Measurements from ENCODE around the gene GABARAPL2.
A peak's percentile ranks its signal among the peaks of the same experiment; 100 is the strongest.

Gene GABARAPL2

DNA sequence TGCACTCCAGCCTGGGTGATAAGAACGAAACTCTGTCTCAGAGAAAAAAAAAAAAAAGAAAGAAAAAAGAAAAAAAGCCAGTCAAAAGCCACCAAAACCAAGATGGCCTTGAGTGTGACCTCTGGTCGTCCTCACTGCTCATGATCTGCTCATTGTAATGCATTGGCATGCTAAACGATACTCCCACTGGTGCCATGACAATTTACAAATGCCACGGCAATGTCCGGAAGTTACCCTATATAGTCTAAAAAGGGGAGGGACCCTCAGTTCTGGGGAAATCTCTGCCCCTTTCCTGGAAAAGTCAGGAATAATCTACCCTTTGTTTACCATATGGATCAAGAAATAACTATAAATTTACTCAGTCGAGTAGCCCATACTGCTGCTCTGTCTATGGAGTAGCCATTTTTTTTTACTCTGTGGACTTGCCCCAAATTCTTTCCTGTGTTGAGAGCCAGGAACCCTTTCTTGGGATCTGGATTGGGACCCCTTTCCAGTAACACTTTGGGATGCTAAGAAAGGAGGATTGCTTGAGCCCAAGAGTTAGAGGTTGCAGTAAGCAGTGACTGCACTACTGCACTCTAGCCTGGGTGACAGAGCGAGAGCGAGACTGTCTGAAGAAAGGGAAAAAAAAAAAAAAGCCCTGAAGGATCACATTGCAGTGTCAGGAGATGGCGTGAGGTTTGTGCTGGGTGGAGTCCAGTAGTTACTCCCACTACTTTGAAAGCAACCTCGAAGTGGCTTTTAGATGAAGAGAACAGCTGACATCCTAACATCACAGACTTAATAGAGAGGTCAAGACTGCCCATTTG is 6.4 kb upstream of the GABARAPL2 start:
- 0 out of 2 replicates have a peak, but pooled peaks cover 1% of the 10 kb centered on the region for H3K27me3 ChIP-seq (ENCODE audit: low read length)
- no peak overlapping the region for H2AFZ ChIP-seq (ENCODE audit: low read depth, low read length, severe bottlenecking)
- no peak overlapping the region for H3K4me2 ChIP-seq (ENCODE audit: low read depth, low read length, poor library complexity, severe bottlenecking)
- TF ChIP-seq, protein P1, sequence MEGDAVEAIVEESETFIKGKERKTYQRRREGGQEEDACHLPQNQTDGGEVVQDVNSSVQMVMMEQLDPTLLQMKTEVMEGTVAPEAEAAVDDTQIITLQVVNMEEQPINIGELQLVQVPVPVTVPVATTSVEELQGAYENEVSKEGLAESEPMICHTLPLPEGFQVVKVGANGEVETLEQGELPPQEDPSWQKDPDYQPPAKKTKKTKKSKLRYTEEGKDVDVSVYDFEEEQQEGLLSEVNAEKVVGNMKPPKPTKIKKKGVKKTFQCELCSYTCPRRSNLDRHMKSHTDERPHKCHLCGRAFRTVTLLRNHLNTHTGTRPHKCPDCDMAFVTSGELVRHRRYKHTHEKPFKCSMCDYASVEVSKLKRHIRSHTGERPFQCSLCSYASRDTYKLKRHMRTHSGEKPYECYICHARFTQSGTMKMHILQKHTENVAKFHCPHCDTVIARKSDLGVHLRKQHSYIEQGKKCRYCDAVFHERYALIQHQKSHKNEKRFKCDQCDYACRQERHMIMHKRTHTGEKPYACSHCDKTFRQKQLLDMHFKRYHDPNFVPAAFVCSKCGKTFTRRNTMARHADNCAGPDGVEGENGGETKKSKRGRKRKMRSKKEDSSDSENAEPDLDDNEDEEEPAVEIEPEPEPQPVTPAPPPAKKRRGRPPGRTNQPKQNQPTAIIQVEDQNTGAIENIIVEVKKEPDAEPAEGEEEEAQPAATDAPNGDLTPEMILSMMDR (IDR thresholded peaks at IDR 0.05; ENCODE audit: insufficient read depth, low read length, poor library complexity, severe bottlenecking) = no peak
- no peak for TF ChIP-seq EZH2phosphoT487 (conservative IDR thresholded peaks at IDR 0.05; ENCODE audit: low read length)
- no peak overlapping the region for H3K27ac ChIP-seq (ENCODE audit: low read depth, low read length)
- H3K9ac ChIP-seq (ENCODE audit: low read length) = no peak overlapping the region
- no peaks in the 10 kb centered on the region for H3K36me3 ChIP-seq (ENCODE audit: low read length)
- H3K4me3 ChIP-seq (ENCODE audit: insufficient read depth, low read length, poor library complexity, severe bottlenecking) = no peak overlapping the region
- no peaks in the 10 kb centered on the region for H3K9me2 ChIP-seq (replicated peaks; ENCODE audit: insufficient read depth, low read length)
- H3K79me2 ChIP-seq (ENCODE audit: insufficient read depth, low read length) = no peaks in the 10 kb centered on the region
- H3F3A ChIP-seq (ENCODE audit: insufficient read depth) = peaks cover 2% of the 10 kb centered on the region; the same call in 1 of the 2 replicates
- H4K20me1 ChIP-seq (ENCODE audit: low read depth, low read length) = no peaks in the 10 kb centered on the region
- H3K9me3 ChIP-seq (ENCODE audit: insufficient read depth, low read length) = no peaks in the 10 kb centered on the region

DNA sequence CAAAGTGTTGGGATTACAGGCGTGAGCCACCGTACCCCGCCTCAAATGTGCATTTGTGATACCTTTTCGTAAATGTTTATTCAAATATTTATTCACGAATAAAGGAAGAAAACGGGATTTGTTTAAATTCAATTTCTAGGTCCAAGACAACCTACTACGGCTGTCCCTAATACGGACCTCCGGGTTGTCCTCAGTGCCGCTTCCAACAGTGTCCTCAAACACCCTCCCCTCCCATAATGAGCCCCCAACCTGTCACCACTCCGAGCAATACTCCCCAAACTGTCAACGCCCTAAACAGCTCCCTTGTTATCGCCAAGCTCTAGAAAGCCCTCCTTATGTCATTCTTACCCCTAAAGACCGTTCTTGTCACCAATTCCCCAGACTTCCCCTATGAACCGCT is 539 bp upstream of the GABARAPL2 start:
- H3K4me3 ChIP-seq (ENCODE audit: insufficient read depth, low read length, poor library complexity, severe bottlenecking) = peak overlapping the region; percentile 72
- no peaks in the 10 kb centered on the region for H4K20me1 ChIP-seq (ENCODE audit: low read depth, low read length)

DNA sequence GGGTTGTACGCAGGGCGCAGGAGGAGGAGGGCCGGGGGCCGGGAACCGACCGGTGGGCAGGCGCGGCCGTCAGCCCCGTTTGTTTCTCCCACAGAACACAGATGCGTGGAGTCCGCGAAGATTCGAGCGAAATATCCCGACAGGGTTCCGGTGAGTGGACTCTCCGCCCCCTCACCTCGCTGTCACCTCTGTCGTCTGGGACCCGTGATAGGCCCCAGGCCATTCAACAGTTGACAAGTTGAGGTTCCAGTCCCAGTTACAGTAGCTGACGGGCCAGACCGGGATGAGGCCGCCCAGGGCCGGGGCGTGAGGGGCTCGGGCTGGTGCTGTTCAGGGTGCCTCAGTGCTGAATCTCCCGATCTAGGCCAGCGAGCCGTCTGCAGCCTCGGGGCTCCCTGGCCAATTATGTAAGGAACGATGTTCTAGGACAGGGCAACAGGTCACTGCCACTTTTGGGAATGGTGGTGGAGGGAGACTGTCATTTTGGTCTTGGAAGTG is 628 bp downstream of the GABARAPL2 start:
- Histone ChIP-seq H2AFZ (ENCODE audit: low read depth, low read length, severe bottlenecking) (peak overlapping the region; percentile 91), H3K27ac (ENCODE audit: low read depth, low read length) (no peak overlapping the region), H3K9me3 (ENCODE audit: insufficient read depth, low read length) (no peaks in the 10 kb centered on the region), H3K9ac (ENCODE audit: low read length) (peak overlapping the region; percentile 86), H3K4me3 (ENCODE audit: insufficient read depth, low read length, poor library complexity, severe bottlenecking) (peak overlapping the region; percentile 72), H3K36me3 (ENCODE audit: low read length) (peaks cover 6% of the 10 kb centered on the region; the same call in 1 of the 2 replicates), H3K27me3 (ENCODE audit: low read length) (no peaks in the 10 kb centered on the region), H3K4me2 (ENCODE audit: low read depth, low read length, poor library complexity, severe bottlenecking) (peak overlapping the region; percentile 67), H3K79me2 (ENCODE audit: insufficient read depth, low read length) (peaks cover 16% of the 10 kb centered on the region), H4K20me1 (ENCODE audit: low read depth, low read length) (no peaks in the 10 kb centered on the region), H3K9me2 (replicated peaks; ENCODE audit: insufficient read depth, low read length) (no peaks in the 10 kb centered on the region), H3F3A (ENCODE audit: insufficient read depth) (peaks cover 12% of the 10 kb centered on the region)
- TF ChIP-seq, protein P1 (IDR thresholded peaks at IDR 0.05; ENCODE audit: insufficient read depth, low read length, poor library complexity, severe bottlenecking) = no peak
- no peak for TF ChIP-seq EZH2phosphoT487 (conservative IDR thresholded peaks at IDR 0.05; ENCODE audit: low read length)

More for the DNA sequence above, 539 bp upstream of the GABARAPL2 start:
- no peaks in the 10 kb centered on the region for H3K9me3 ChIP-seq (ENCODE audit: insufficient read depth, low read length)
- H2AFZ ChIP-seq (ENCODE audit: low read depth, low read length, severe bottlenecking) = peak overlapping the region; percentile 91
- H3K27me3 ChIP-seq (ENCODE audit: low read length) = no peaks in the 10 kb centered on the region
- H3K36me3 ChIP-seq (ENCODE audit: low read length) = peaks cover 6% of the 10 kb centered on the region; the same call in 1 of the 2 replicates
- H3K9me2 ChIP-seq (replicated peaks; ENCODE audit: insufficient read depth, low read length) = no peaks in the 10 kb centered on the region
- peaks cover 10% of the 10 kb centered on the region for H3F3A ChIP-seq (ENCODE audit: insufficient read depth)
- TF ChIP-seq EZH2phosphoT487 (conservative IDR thresholded peaks at IDR 0.05; ENCODE audit: low read length) = no peak
- TF ChIP-seq, protein P1 (IDR thresholded peaks at IDR 0.05; ENCODE audit: insufficient read depth, low read length, poor library complexity, severe bottlenecking) = no peak
- peak overlapping the region; percentile 65 for H3K27ac ChIP-seq (ENCODE audit: low read depth, low read length)
- H3K9ac ChIP-seq (ENCODE audit: low read length) = peak overlapping the region; percentile 86
- H3K79me2 ChIP-seq (ENCODE audit: insufficient read depth, low read length) = peaks cover 16% of the 10 kb centered on the region
- peak overlapping the region; percentile 67 for H3K4me2 ChIP-seq (ENCODE audit: low read depth, low read length, poor library complexity, severe bottlenecking)
